ENCODE data around the gene IQCC.

DNA sequence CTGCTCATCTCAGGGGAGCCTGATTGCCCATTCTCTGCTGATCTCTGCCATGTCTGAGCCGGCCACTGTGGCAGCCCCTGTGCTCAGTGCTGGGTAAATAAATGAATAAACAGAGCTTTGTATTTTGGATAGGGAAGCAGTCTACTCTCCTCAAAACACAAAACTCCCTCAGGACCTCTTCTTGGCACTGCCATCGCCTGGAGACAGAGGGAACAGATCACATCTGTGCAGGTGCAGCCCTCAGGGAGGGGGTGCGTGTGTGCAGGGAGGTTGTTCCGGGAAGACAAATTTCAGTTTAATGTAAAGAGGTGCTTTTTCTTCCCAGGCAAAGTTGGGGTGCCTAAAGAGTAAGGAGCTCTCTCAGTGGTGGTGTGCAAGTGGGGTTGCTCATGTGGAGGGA is 33.9 kb downstream of the IQCC start:
- TF ChIP-seq, protein P1, sequence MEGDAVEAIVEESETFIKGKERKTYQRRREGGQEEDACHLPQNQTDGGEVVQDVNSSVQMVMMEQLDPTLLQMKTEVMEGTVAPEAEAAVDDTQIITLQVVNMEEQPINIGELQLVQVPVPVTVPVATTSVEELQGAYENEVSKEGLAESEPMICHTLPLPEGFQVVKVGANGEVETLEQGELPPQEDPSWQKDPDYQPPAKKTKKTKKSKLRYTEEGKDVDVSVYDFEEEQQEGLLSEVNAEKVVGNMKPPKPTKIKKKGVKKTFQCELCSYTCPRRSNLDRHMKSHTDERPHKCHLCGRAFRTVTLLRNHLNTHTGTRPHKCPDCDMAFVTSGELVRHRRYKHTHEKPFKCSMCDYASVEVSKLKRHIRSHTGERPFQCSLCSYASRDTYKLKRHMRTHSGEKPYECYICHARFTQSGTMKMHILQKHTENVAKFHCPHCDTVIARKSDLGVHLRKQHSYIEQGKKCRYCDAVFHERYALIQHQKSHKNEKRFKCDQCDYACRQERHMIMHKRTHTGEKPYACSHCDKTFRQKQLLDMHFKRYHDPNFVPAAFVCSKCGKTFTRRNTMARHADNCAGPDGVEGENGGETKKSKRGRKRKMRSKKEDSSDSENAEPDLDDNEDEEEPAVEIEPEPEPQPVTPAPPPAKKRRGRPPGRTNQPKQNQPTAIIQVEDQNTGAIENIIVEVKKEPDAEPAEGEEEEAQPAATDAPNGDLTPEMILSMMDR (IDR thresholded peaks at IDR 0.05; ENCODE audit: low read depth, low read length), result no peak
- TF ChIP-seq EZH2phosphoT487 (IDR thresholded peaks at IDR 0.05; ENCODE audit: low read depth), result no peak
